Osteoblast (primary cell): ENCODE results near the gene CRNN. TPM values are rescaled to one million over a fixed set of nuclear protein-coding genes. Genes with fewer than 3 reads are reported as not detected.
A peak's percentile ranks its signal among the peaks of the same experiment; 100 is the strongest.

Source experiments
- DNase-seq: peaks from one replicate; pipeline ENCODE4 v3.0.0; 2011; ENCODE audit warnings: low spot score, mixed read lengths; ENCODE audit not compliant: insufficient read length; ENCODE audit errors: missing footprints
- H2AFZ ChIP-seq: 2 replicates; pipeline ENCODE4 v1.6.0; 2011; ENCODE audit warnings: mild to moderate bottlenecking, low read length
- H3K27ac ChIP-seq: 2 replicates; pipeline ENCODE4 v1.5.1; 2011; ENCODE audit warnings: mild to moderate bottlenecking, low read depth, low read length, moderate library complexity
- H3K27me3 ChIP-seq: 2 replicates; pipeline ENCODE4 v1.6.0; 2012; ENCODE audit warnings: mild to moderate bottlenecking, control low read depth, inconsistent platforms, low read length, moderate library complexity; ENCODE audit not compliant: insufficient read depth
- H3K36me3 ChIP-seq: 2 replicates; pipeline ENCODE4 v1.5.1; 2011; ENCODE audit warnings: mild to moderate bottlenecking, low read length, control low read depth, moderate library complexity; ENCODE audit not compliant: insufficient read depth
- H3K4me1 ChIP-seq: 2 replicates; pipeline ENCODE4 v1.5.1; 2011; ENCODE audit warnings: mild to moderate bottlenecking, low read length, control low read depth, moderate library complexity; ENCODE audit not compliant: insufficient read depth
- H3K4me2 ChIP-seq: 2 replicates; pipeline ENCODE4 v1.6.0; 2011; ENCODE audit warnings: mild to moderate bottlenecking, low read length; ENCODE audit not compliant: insufficient read depth
- H3K4me3 ChIP-seq: fragments of 200-600 bp; sonication (generic); 3 replicates; pipeline ENCODE4 v1.5.1; 2012; ENCODE audit warnings: mild to moderate bottlenecking, low read length, inconsistent platforms; ENCODE audit not compliant: insufficient read depth
- H3K79me2 ChIP-seq: 2 replicates; pipeline ENCODE4 v1.6.0; 2012; ENCODE audit warnings: mild to moderate bottlenecking, low read length, control low read depth, inconsistent platforms; ENCODE audit not compliant: insufficient read depth
- H3K9me3 ChIP-seq: 2 replicates; pipeline ENCODE4 v1.5.1; 2011; ENCODE audit warnings: low read depth, low read length, control low read depth
- H4K20me1 ChIP-seq: 2 replicates; pipeline ENCODE4 v1.6.0; 2012; ENCODE audit warnings: mild to moderate bottlenecking, low read length, control low read depth; ENCODE audit not compliant: insufficient read depth
- CTCF ChIP-seq: IDR thresholded peaks from 2 replicates; pipeline ENCODE4 v1.5.1; 2011; ENCODE audit warnings: mild to moderate bottlenecking, low read depth, low read length, moderate library complexity; ENCODE audit errors: extremely low read depth
- total RNA-seq: library from RNA; depleted of rRNA; stranded (reverse); fragments of >200 nt; gene quantifications from 2 replicates; pipeline ENCODE4 v1.2.3, GENCODE V29; 2012

Gene CRNN
- total RNA-seq, 1 donor = not detected

GRCh38 chr1:152459596-152460528 is 45.8 kb upstream of the CRNN start:
- DNase-seq = peak; percentile 65
- Histone ChIP-seq H3K4me3 (peak overlapping the region; percentile 46), H3K27me3 (peaks cover under 1% of the 10 kb centered on the region), H2AFZ (peak overlapping the region; percentile 97), H3K4me2 (peak overlapping the region; percentile 75), H3K4me1 (peaks cover 8% of the 10 kb centered on the region), H3K79me2 (no peaks in the 10 kb centered on the region), H3K9me3 (no peaks in the 10 kb centered on the region), H4K20me1 (no peaks in the 10 kb centered on the region), H3K36me3 (no peaks in the 10 kb centered on the region), H3K27ac (peak overlapping the region; percentile 28)
- TF ChIP-seq CTCF = peak; percentile 98

- Histone ChIP-seq H3K36me3 (no peaks in the 10 kb centered on the region), H2AFZ (peak overlapping the region; percentile 83), H3K4me3 (no peak overlapping the region), H3K79me2 (no peaks in the 10 kb centered on the region), H3K9me3 (no peaks in the 10 kb centered on the region), H3K27me3 (peaks cover 3% of the 10 kb centered on the region), H3K27ac (no peak overlapping the region), H3K4me1 (peaks cover 8% of the 10 kb centered on the region), H3K4me2 (peak overlapping the region; percentile 55), H4K20me1 (no peaks in the 10 kb centered on the region)
- peak; percentile 74 for DNase-seq
- TF ChIP-seq CTCF = peak; percentile 94
These were observed 44.5 kb upstream of the CRNN start for GRCh38 chr1:152458384-152459185.

GRCh38 chr1:152457561-152457960 is 43.5 kb upstream of the CRNN start:
- no peak for TF ChIP-seq CTCF
- no peaks in the 10 kb centered on the region for H4K20me1 ChIP-seq
- H3K9me3 ChIP-seq = no peaks in the 10 kb centered on the region

GRCh38 chr1:152457071-152457470 is 43.0 kb upstream of the CRNN start:
- DNase-seq = no peak
- no peak overlapping the region for H2AFZ ChIP-seq
- no peak overlapping the region for H3K4me2 ChIP-seq
- no peak overlapping the region for H3K4me3 ChIP-seq
- H3K9me3 ChIP-seq = no peaks in the 10 kb centered on the region
- H3K79me2 ChIP-seq = no peaks in the 10 kb centered on the region
- no peaks in the 10 kb centered on the region for H3K36me3 ChIP-seq
- H3K27me3 ChIP-seq = peaks cover 3% of the 10 kb centered on the region
- TF ChIP-seq CTCF = no peak
- no peak overlapping the region for H3K27ac ChIP-seq
- no peaks in the 10 kb centered on the region for H4K20me1 ChIP-seq
- peaks cover 8% of the 10 kb centered on the region for H3K4me1 ChIP-seq

More at GRCh38 chr1:152457561-152457960, 43.5 kb upstream of the CRNN start:
- DNase-seq = no peak
- Histone ChIP-seq H3K79me2 (no peaks in the 10 kb centered on the region), H3K36me3 (no peaks in the 10 kb centered on the region), H3K4me1 (peaks cover 8% of the 10 kb centered on the region), H3K4me2 (no peak overlapping the region), H3K27ac (no peak overlapping the region), H3K4me3 (no peak overlapping the region), H2AFZ (no peak overlapping the region), H3K27me3 (peaks cover 3% of the 10 kb centered on the region)
